Karpas-422 (cell line): ENCODE results near the gene CARHSP1. TPM values are rescaled to one million over a fixed set of nuclear protein-coding genes. Genes with fewer than 3 reads are reported as not detected.
"Not testable (repeated sequence)": the region's sequence is repeated elsewhere in the genome, so short reads cannot be mapped to it uniquely, and the experiment has no call there.

Source experiments
- DNase-seq: peaks from one replicate; pipeline ENCODE4 v3.0.0-alpha.2; 2015
- H2AFZ ChIP-seq: fragments of 200-600 bp; sonication (generic); 2 replicates; pipeline ENCODE4 v1.6.1; 2014; ENCODE audit warnings: antibody characterized with exemption, low read length, mixed read lengths
- H3K27ac ChIP-seq: fragments of 200-600 bp; sonication (generic); 2 replicates; pipeline ENCODE4 v1.5.1; 2014; ENCODE audit warnings: mild to moderate bottlenecking, low read length, moderate library complexity
- H3K27me3 ChIP-seq: fragments of 200-600 bp; sonication (generic); 2 replicates; pipeline ENCODE4 v1.6.1; 2014; ENCODE audit warnings: low read length, mixed read lengths
- H3K36me3 ChIP-seq: fragments of 200-600 bp; sonication (generic); 2 replicates; pipeline ENCODE4 v1.6.1; 2014; ENCODE audit warnings: low read length, mixed read lengths; ENCODE audit not compliant: insufficient read depth
- H3K4me1 ChIP-seq: fragments of 200-600 bp; sonication (generic); 2 replicates; pipeline ENCODE4 v1.6.1; 2014; ENCODE audit warnings: mild to moderate bottlenecking, low read length, mixed read lengths
- H3K4me2 ChIP-seq: fragments of 200-600 bp; sonication (generic); 2 replicates; pipeline ENCODE4 v1.6.1; 2014; ENCODE audit warnings: low read length, low read depth, mild to moderate bottlenecking; ENCODE audit not compliant: poor library complexity, severe bottlenecking
- H3K4me3 ChIP-seq: fragments of 200-600 bp; sonication (generic); 2 replicates; pipeline ENCODE4 v1.5.1; 2014; ENCODE audit warnings: mild to moderate bottlenecking, antibody characterized with exemption, low read length, mixed read lengths
- H3K79me2 ChIP-seq: fragments of 200-600 bp; sonication (generic); 2 replicates; pipeline ENCODE4 v1.6.1; 2014; ENCODE audit warnings: mild to moderate bottlenecking, low read length, mixed read lengths
- H3K9ac ChIP-seq: fragments of 200-600 bp; sonication (generic); 2 replicates; pipeline ENCODE4 v1.6.0; 2014; ENCODE audit warnings: low read length
- H3K9me2 ChIP-seq: fragments of 200-600 bp; sonication (generic), shearing (Covaris generic); replicated peaks from 2 replicates; pipeline ENCODE4 v1.6.0; 2014; ENCODE audit warnings: mild to moderate bottlenecking, low read length, moderate library complexity; ENCODE audit not compliant: insufficient read depth
- H3K9me3 ChIP-seq: fragments of 300-700, 200-600 bp; sonication (generic); 2 replicates; pipeline ENCODE4 v1.6.1; 2014; ENCODE audit warnings: low read length, mixed read lengths
- H4K20me1 ChIP-seq: fragments of 200-600 bp; sonication (generic); 2 replicates; pipeline ENCODE4 v1.6.1; 2014; ENCODE audit warnings: mild to moderate bottlenecking, antibody characterized with exemption, low read length, low read depth; ENCODE audit not compliant: insufficient read depth
- total RNA-seq: library from RNA; depleted of rRNA; stranded (reverse); fragments of >200 nt; shearing (Covaris generic); gene quantifications from 2 replicates; pipeline ENCODE4 v1.2.3, GENCODE V29; 2014; ENCODE audit warnings: low replicate concordance

Gene CARHSP1
- total RNA-seq, 1 experiment from 2014 or later = 48.3 TPM

DNA sequence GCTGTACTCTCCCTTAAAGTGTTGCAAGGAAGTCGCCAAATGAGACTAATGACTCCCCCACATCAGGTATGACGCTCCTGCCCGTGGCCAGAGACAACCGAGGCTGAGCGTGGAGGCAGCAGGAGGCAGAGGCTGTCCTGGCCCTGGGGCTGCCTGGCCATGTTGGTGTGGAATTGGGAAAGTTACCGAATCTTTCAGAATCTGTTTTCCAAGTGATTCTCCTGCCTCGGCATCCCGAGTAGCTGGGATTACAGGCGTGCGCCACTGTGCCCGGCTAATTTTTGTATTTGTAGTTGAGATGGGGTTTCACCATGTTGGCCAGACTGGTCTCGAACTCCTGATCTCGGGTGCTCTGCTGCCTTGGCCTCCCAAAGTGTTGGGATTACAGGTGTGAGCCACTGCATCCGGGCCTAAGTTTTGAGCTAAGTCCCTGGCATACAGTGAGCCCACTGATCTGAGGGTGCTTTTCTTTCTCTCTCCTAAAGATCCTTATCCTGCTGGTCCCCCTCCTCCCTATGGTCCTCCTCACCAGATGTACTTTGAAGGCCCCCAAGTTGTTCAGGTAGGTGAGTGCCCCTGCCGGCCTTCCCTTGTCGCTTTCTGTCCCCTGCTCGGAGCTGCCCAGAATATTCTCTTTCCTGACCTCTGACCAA is 14.0 kb upstream of the CARHSP1 start:
- peaks cover 19% of the 10 kb centered on the region; the same call in 1 of the 2 replicates for H4K20me1 ChIP-seq
- H3K4me2 ChIP-seq = no peak overlapping the region
- peaks cover 18% of the 10 kb centered on the region for H3K4me1 ChIP-seq
- no peaks in the 10 kb centered on the region for H3K36me3 ChIP-seq
- no peak overlapping the region for H3K4me3 ChIP-seq
- no peaks in the 10 kb centered on the region for H3K9me2 ChIP-seq
- no peak overlapping the region for H2AFZ ChIP-seq
- H3K27ac ChIP-seq = no peak overlapping the region
- DNase-seq = no peak
- H3K9ac ChIP-seq = no peak overlapping the region
- no peaks in the 10 kb centered on the region for H3K27me3 ChIP-seq
- H3K79me2 ChIP-seq = no peaks in the 10 kb centered on the region
- H3K9me3 ChIP-seq = no peaks in the 10 kb centered on the region

DNA sequence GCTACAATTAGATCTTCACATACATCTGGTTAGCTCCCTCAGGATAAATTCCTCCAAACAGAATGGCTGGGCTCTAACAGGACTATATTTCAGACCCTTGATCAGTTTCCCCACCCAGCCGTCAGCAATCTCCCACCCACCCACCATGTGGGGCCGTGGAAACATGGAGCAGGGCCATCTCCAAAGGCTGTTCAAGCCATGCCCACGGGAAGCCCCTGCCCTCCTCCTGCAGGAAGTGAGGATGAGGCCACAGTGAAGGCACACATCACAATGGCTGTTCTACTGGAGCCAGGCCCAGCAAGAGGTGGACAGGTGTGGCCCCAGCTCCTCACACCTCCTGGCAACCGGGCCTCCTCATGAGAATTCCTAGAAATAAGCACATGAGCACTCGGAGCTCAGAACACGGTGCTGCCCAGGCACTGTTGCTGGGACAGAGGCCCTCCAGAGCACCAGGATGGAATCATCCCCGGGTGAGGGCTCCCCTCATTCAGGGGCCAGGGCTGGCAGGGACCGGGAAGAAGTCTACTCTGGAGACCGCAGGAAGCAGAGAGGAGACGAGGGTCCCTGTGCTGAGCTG is 13.3 kb upstream of the CARHSP1 start, which contains the start of gene LITAFD:
LITAFD (plus strand) TSS at position 311 of the 577 bp plus-strand sequence. CDS start 2,005 bp downstream, outside the sequence.
- Histone ChIP-seq H3K27me3 (no peaks in the 10 kb centered on the region), H3K9me3 (no peaks in the 10 kb centered on the region), H3K9me2 (no peaks in the 10 kb centered on the region), H3K4me1 (peaks cover 18% of the 10 kb centered on the region), H4K20me1 (peaks cover 13% of the 10 kb centered on the region; the same call in 1 of the 2 replicates), H3K27ac (no peak within 1 kb of the TSS), H3K4me2 (no peak within 1 kb of the TSS), H3K4me3 (no peak within 1 kb of the TSS), H3K9ac (no peak within 1 kb of the TSS), H3K79me2 (no peaks in the 10 kb centered on the region), H2AFZ (no peak within 1 kb of the TSS), H3K36me3 (no peaks in the 10 kb centered on the region)
- DNase-seq = no peak

DNA sequence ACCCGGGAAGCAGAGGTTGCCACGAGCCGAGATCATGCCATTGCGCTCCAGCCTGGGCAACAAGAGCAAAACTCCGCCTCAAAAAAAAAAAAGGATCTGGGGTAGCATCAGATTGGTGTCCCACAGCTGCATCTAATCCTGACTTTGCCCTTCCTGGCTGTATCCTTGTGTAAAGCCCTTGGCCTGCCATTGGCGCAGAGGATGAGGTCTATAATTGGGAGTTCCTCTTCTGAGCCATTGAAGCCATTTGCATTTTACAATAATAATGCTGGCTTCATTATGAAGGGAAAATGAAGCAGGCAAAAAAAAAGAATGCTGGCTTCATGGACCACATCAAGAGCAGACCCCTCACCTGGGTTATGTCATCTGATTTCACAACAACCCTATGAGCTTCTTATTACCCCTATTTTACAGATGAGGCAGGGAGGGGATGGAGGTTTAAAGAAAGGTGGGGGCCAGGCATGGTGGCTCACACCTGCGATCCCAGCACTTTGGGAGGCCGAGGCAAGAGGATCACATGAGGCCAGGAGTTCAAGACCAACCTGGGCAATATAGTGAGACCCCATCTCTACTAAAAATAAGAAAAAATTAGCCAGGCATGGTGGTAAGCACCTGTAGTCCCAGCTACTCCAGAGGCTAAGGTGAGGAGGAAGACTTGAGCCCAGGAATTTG is 12.2 kb upstream of the CARHSP1 start:
- Histone ChIP-seq H2AFZ (no peak overlapping the region), H3K4me1 (peaks cover 18% of the 10 kb centered on the region), H3K27ac (no peak overlapping the region), H3K9me3 (no peaks in the 10 kb centered on the region), H3K9me2 (no peaks in the 10 kb centered on the region), H3K4me2 (no peak overlapping the region), H3K36me3 (no peaks in the 10 kb centered on the region), H3K79me2 (no peaks in the 10 kb centered on the region), H3K4me3 (no peak overlapping the region), H3K9ac (no peak overlapping the region), H4K20me1 (peaks cover 9% of the 10 kb centered on the region; the same call in 1 of the 2 replicates), H3K27me3 (no peaks in the 10 kb centered on the region)
- peak; percentile 67 for DNase-seq

DNA sequence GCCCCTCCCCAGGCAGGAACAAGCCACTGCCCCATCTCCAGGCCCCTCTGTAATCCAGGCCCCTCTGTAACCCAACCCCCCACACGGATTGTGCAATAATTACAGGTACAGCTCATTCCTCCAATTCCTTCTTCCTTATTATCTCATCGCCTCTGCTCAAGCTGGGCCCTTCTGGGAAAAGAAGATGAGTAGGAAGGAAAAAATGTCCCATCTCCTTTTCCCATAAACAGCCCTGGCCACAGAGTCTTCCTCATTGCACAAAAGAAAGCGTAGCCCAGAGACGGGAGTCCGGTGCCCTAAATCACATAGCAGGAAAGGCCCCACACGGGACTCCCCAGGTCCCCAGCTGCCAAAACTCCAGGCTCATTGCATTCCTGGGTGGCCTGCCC is 9.7 kb upstream of the CARHSP1 start:
- H3K9me3 ChIP-seq = no peaks in the 10 kb centered on the region
- no peak overlapping the region for H2AFZ ChIP-seq
- no peak overlapping the region for H3K27ac ChIP-seq
- no peak overlapping the region for H3K4me2 ChIP-seq
- H3K4me3 ChIP-seq = no peak overlapping the region
- H3K9ac ChIP-seq = no peak overlapping the region
- no peaks in the 10 kb centered on the region for H3K9me2 ChIP-seq
- peaks cover 18% of the 10 kb centered on the region for H3K4me1 ChIP-seq
- no peaks in the 10 kb centered on the region for H3K27me3 ChIP-seq
- no peak for DNase-seq
- H3K36me3 ChIP-seq = no peaks in the 10 kb centered on the region
- no peaks in the 10 kb centered on the region for H3K79me2 ChIP-seq
- no peaks in the 10 kb centered on the region for H4K20me1 ChIP-seq

DNA sequence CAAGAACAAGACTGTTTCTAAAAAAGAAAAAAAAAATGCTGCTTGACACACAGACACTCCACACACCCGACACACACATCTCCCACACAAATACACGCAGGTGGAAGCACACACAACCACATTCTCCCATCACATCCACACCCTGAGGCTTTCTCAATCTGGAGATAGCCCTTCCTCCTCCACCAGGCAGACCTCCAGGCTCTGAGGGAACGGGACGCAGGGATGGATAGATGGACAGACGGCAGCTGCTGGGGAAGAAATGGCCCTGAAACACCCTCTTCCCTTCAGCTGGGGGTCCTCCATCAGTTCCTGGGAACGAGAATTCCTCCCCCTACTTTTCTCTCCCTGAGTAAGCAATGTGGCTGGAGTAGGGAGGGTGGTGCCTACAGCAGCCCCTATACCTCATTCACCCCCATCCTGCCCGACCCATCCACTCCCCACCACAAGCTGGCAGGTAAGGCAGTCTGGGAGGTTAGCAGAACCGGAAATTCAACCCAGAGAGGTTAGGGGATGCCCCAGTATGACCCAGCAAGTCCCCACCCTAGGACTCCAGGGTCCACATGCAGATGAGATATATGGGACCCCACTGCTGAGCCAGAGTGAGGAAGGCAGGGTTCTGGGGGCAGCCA is 9.2 kb upstream of the CARHSP1 start:
- DNase-seq = no peak
- peaks cover 18% of the 10 kb centered on the region for H3K4me1 ChIP-seq
- H3K79me2 ChIP-seq = no peaks in the 10 kb centered on the region
- no peak overlapping the region for H3K9ac ChIP-seq
- H3K27ac ChIP-seq = no peak overlapping the region
- H4K20me1 ChIP-seq = no peaks in the 10 kb centered on the region
- no peak overlapping the region for H2AFZ ChIP-seq
- no peak overlapping the region for H3K4me3 ChIP-seq
- no peaks in the 10 kb centered on the region for H3K9me3 ChIP-seq
- no peaks in the 10 kb centered on the region for H3K9me2 ChIP-seq
- no peaks in the 10 kb centered on the region for H3K27me3 ChIP-seq
- H3K4me2 ChIP-seq = no peak overlapping the region
- no peaks in the 10 kb centered on the region for H3K36me3 ChIP-seq

DNA sequence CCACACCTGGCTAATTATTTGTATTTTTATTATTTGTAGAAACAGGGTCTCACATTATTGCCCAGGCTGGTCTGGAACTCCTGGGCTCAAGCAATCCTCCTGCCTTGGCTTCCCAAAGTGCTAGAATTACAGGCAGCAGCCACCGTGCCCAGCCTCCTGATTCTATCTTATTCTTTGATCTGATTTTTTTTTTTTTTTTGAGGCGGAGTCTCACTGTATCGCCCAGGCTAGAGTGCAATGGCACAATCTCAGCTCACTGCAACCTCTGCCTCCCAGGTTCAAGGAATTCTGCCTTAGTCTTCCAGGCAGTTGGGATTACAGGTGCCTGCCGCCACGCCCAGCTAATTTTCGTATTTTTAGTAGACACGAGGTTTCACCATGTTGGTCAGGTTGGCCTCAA is 6.5 kb upstream of the CARHSP1 start:
- H3K4me3 ChIP-seq, H4K20me1 ChIP-seq, DNase-seq, H3K27me3 ChIP-seq, H3K9me2 ChIP-seq, H3K9ac ChIP-seq, H3K4me2 ChIP-seq, H2AFZ ChIP-seq, H3K36me3 ChIP-seq, H3K9me3 ChIP-seq, H3K79me2 ChIP-seq, H3K27ac ChIP-seq: not testable (repeated sequence)
- peaks cover 16% of the 10 kb centered on the region for H3K4me1 ChIP-seq

DNA sequence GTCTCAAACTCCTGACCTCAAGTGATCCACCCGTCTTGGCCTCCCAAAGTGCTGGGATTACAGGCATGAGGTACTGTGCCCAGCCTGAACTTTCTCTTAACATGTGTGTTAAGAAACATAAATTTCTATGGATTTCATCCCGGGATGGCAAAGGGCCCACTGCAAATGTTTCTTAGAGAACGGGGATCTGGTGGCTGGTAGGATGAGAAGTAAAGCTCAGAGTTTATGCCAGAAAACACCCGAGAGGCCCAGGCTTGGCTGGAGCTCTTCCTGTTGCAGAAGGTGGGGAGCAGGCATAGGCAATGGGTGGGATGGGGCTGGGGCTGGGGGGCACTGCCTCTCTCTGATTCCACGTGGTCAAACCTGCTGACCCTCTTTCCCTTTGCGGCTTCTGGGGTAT is 5.6 kb upstream of the CARHSP1 start:
- H3K9ac ChIP-seq = no peak overlapping the region
- peaks cover 21% of the 10 kb centered on the region for H3K4me1 ChIP-seq
- no peak overlapping the region for H3K27ac ChIP-seq
- H3K79me2 ChIP-seq = no peaks in the 10 kb centered on the region
- no peaks in the 10 kb centered on the region for H3K9me3 ChIP-seq
- H2AFZ ChIP-seq = no peak overlapping the region
- H3K9me2 ChIP-seq = no peaks in the 10 kb centered on the region
- H3K36me3 ChIP-seq = no peaks in the 10 kb centered on the region
- H3K27me3 ChIP-seq = no peaks in the 10 kb centered on the region
- DNase-seq = no peak
- H3K4me3 ChIP-seq = no peak overlapping the region
- H3K4me2 ChIP-seq = no peak overlapping the region
- H4K20me1 ChIP-seq = no peaks in the 10 kb centered on the region

DNA sequence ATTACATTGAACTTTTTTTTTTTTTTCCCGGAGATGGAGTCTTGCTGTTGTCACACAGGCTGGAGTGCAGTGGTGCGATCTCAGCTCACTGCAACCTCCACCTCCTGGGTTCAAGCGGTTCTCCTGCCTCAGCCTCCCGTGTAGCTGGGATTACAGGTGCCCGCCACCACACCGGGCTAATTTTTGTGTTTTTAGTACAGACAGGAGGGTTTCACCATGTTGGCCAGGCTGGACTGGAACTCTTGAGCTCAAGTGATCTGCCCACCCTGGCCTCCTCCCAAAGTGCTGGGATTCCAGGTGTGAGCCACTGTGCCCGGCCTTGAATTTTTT is 5.0 kb upstream of the CARHSP1 start:
- H3K27me3 ChIP-seq, H3K9me2 ChIP-seq, H3K27ac ChIP-seq, DNase-seq, H3K4me2 ChIP-seq, H3K4me3 ChIP-seq, H3K9ac ChIP-seq, H2AFZ ChIP-seq, H3K9me3 ChIP-seq, H3K36me3 ChIP-seq, H3K79me2 ChIP-seq, H4K20me1 ChIP-seq: not testable (repeated sequence)
- H3K4me1 ChIP-seq = peaks cover 24% of the 10 kb centered on the region
